Epithelial cell of prostate (primary cell): ENCODE results near the gene STX5.
A peak's percentile ranks its signal among the peaks of the same experiment; 100 is the strongest.
"Not testable (repeated sequence)": the region's sequence is repeated elsewhere in the genome, so short reads cannot be mapped to it uniquely, and the experiment has no call there.

ENCODE experiments used
- DNase-seq: peaks from one replicate; pipeline ENCODE4 v3.0.0-alpha.2; 2011; ENCODE audit warnings: low read depth, low spot score
- H3K27ac ChIP-seq: fragments of 450-650 bp; 2 replicates; pipeline ENCODE4 v1.5.1; 2017; ENCODE audit warnings: mild to moderate bottlenecking

Gene STX5

GRCh38 chr11:62854825-62855570 lies 23.1 kb upstream of the STX5 start:
- DNase-seq: no peak
- H3K27ac ChIP-seq: peak overlapping the region; percentile 72

- DNase-seq: no peak
- peak overlapping the region; percentile 72 for H3K27ac ChIP-seq
These were observed 22.4 kb upstream of the STX5 start for GRCh38 chr11:62854013-62854824.

- no peak for DNase-seq
- H3K27ac ChIP-seq: peak overlapping the region; percentile 72
These were observed 21.6 kb upstream of the STX5 start for GRCh38 chr11:62853279-62853965.

- no peak for DNase-seq
- peak overlapping the region; percentile 72 for H3K27ac ChIP-seq
These were observed 20.8 kb upstream of the STX5 start for GRCh38 chr11:62852523-62853188.

GRCh38 chr11:62851807-62852522 lies 20.1 kb upstream of the STX5 start:
- DNase-seq: no peak
- H3K27ac ChIP-seq: peak overlapping the region; percentile 72

- no peak for DNase-seq
These were observed 19.3 kb upstream of the STX5 start for GRCh38 chr11:62850911-62851806.

GRCh38 chr11:62847767-62848314 lies 16.0 kb upstream of the STX5 start:
- H3K27ac ChIP-seq: no peak overlapping the region
- DNase-seq: no peak

More at GRCh38 chr11:62850911-62851806, 19.3 kb upstream of the STX5 start:
- peak overlapping the region; percentile 72 for H3K27ac ChIP-seq

- H3K27ac ChIP-seq: no peak overlapping the region
- DNase-seq: no peak
These were observed 14.3 kb upstream of the STX5 start for GRCh38 chr11:62846177-62846576.

- no peak overlapping the region for H3K27ac ChIP-seq
- DNase-seq: no peak
These were observed 12.3 kb upstream of the STX5 start for GRCh38 chr11:62844154-62844553.

GRCh38 chr11:62843466-62843865 lies 11.6 kb upstream of the STX5 start:
- no peak for DNase-seq
- H3K27ac ChIP-seq: peak overlapping the region; percentile 7

GRCh38 chr11:62842891-62843290 lies 11.0 kb upstream of the STX5 start:
- H3K27ac ChIP-seq: peak overlapping the region; percentile 94
- not testable (repeated sequence) for DNase-seq

GRCh38 chr11:62842171-62842741 lies 10.4 kb upstream of the STX5 start:
- no peak for DNase-seq

GRCh38 chr11:62841361-62842170 lies 9.7 kb upstream of the STX5 start:
- peak; percentile 100 for DNase-seq
- peak overlapping the region; percentile 94 for H3K27ac ChIP-seq

More at GRCh38 chr11:62842171-62842741, 10.4 kb upstream of the STX5 start:
- peak overlapping the region; percentile 94 for H3K27ac ChIP-seq

- peak overlapping the region; percentile 94 for H3K27ac ChIP-seq
- DNase-seq: peak; percentile 89
These were observed 9.0 kb upstream of the STX5 start for GRCh38 chr11:62840721-62841360.

- H3K27ac ChIP-seq: peak within 1 kb of the TSS; percentile 94
- peak; percentile 65 for DNase-seq
These were observed 7.4 kb upstream of the STX5 start, which contains the start of gene WDR74 for GRCh38 chr11:62839050-62839945. WDR74 (minus strand) TSS chr11:62839590; CDS start chr11:62839570, 20 bp downstream.

- no peak for DNase-seq
- no peak overlapping the region for H3K27ac ChIP-seq
These were observed 3.5 kb upstream of the STX5 start for GRCh38 chr11:62835336-62835735.
